Endometrium (tissue), 2 donors: ENCODE measurements around the gene PWWP2B.
"Not testable (repeated sequence)": the region's sequence is repeated elsewhere in the genome, so short reads cannot be mapped to it uniquely, and the experiment has no call there.

Experiments used
- FAIRE-seq: peaks from 2 replicates; lab custom pipeline; 2012; peaks lifted over from hg19 to GRCh38; lab: Jason Lieb, UNC
- donor health status: control.
- donor health status: control.

The PWWP2B gene

GRCh38 chr10:132382231-132382922 lies 14.6 kb upstream of the PWWP2B start:
- no peak for FAIRE-seq

- FAIRE-seq, result no peak
These were observed 13.9 kb upstream of the PWWP2B start for GRCh38 chr10:132383101-132383500.

DNA sequence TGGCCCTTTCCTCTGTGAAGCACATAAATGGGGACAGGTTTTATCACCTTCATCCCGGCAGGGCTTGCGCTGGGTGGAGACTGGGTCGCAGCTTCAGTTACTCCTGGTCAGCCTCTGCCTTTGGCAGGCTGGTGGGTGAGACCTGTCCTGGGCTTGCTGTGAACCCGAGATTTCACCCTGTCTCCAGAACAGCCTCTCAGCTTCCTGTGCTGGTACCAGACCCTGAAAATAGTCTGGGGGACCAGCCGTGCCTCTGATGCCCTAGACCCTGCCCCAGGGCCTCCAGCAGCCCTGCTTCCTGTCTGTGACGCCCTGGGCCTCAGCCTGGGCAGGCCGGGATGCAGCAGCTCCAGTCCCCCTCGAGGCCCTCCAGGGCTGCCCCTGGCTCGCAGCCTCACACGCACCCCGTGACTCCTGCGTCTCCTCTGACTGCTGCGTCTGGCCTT lies 13.2 kb upstream of the PWWP2B start:
- FAIRE-seq, result no peak

GRCh38 chr10:132384618-132385388 lies 12.2 kb upstream of the PWWP2B start:
- FAIRE-seq, result no peak

- FAIRE-seq, result no peak
These were observed 11.7 kb upstream of the PWWP2B start for GRCh38 chr10:132385389-132385667.

DNA sequence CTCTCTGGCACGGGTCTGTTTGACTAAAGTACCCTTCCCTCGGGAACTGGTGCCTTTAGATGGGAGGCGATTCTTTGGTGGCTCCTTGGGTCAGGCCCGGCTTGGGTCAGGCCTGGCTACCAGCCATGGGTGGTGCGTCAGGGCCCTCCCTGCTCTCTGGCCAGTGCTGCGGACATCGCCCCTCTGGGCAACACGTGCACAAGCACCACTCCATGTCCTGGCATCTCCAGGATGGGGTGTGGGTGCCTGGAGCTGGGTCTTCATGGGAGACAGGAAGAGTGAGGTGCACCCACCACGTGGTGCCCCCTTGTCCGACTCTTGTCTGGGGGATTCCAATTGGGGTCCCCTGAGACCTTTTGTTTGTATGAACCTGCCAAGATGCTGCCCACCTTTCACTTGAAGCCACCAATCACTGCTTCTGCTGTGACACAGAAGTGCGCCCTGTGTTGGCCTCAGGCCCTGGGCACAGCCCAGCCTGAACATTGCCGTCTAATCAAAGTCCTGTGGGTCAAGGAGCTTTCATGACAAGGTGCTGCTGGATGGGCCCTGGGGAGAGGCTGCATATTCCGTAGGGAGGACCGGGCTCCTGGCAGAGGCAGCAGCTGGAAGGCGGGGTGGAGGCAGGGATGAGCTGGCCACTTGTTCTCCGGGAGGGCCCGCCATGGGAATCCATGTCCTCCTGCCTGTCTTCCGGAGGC lies 11.1 kb upstream of the PWWP2B start:
- FAIRE-seq, result no peak

DNA sequence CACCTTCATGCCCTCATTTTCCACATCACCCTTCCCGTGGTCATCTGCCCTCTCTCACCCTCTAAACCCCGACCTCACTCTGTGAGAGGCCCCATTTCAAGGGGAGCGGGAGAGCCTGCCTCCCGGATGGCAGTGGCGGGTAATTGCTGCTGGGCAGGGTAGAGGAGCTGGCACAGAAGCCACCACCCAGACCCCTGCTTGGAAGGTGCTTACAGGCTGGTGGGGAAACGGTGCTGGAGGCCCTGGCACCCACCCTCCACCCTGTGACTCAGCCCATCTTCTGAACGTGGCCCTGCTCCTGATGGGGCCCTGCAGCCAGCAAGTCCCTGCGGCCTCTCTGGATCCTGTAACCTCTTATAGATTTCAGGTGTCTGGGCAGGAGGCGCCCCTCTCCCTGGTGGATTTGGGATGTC lies 10.6 kb upstream of the PWWP2B start:
- no peak for FAIRE-seq

GRCh38 chr10:132386896-132387295 lies 10.1 kb upstream of the PWWP2B start:
- not testable (repeated sequence) for FAIRE-seq

DNA sequence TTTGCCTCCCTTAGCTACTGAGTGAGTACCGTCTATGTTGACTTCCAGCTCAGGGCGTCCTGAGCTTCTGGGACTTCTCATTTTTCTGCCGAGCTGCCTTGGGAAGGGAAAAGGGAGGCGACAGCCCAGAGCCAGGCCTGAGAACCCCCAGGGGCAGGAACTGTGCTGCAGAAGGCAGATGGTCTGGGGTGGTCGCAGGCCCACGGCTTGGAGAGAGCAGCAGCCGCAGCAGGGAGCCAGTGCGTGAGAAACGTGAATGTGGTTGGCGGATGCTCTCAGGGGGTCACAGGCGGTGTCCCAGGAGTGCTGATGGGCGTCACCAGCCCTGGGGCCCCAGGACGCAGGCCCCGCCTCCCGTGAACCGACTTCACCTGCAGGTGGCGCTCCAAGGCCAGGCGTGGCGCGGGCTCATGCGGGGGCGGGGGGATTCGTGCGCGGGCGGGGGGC lies 9.2 kb upstream of the PWWP2B start:
- no peak for FAIRE-seq

DNA sequence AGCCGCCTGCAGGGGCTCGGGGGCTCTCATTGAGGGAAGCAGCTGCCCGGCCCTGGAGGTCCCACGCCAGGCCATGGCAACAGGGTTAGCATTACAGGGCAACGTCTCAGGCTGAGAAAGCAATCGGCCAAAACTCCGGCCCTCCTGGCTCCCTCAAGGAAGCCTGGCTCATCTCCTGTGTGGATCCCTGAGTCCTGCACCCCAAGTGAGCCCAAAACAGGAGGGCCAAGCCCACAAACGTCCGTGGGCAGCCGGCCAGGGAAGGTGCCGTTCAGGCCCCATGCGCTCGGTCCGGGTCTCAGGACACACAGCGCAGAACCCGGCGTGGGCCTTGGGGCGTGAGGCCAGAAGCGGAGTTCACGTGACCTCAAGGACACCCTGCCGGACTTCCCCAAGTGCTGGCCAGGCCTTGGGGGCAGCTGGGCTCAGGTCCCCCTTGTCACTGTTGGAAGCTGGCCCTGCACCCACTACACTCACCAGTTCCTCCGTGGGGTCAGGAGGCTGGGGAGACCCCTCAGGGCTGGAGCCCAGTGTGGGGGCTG lies 8.0 kb upstream of the PWWP2B start:
- no peak for FAIRE-seq

GRCh38 chr10:132389433-132390169 lies 7.4 kb upstream of the PWWP2B start:
- FAIRE-seq, result no peak

DNA sequence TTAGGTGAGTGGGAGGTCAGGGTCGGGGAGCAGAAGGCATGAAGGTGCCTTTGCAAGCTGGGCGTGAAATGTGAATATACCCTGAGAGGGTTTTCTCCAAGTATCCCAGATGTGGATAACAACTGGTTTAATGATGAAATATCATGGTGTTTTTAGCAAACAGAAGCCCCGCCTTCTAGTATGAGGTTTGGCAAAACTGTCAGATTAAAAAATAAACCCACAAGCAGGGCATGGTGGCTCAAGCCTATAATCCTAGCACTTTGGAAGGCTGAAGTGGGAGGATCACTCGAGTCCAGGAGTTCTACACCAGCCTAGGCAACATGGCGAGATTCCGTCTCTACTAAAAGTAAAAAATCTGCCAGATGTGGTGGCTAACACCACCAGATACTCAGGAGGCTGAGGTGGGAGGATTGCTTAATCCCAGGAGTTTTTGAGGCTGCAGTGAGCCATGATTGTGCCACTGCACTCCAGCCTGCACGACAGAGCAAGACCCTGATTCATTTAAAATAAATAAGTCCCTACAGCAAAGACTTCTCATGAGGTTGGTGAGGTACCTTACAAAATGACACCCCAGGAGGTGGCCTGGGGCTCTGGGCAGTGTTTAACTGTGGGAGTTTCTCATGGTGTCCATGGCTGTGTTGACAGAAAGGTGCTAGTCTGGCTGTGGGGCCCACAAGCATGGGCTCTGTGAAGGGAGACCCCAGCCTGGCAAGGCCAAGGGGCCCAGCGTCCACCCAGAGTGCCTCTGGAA lies 6.7 kb upstream of the PWWP2B start:
- FAIRE-seq, result no peak

DNA sequence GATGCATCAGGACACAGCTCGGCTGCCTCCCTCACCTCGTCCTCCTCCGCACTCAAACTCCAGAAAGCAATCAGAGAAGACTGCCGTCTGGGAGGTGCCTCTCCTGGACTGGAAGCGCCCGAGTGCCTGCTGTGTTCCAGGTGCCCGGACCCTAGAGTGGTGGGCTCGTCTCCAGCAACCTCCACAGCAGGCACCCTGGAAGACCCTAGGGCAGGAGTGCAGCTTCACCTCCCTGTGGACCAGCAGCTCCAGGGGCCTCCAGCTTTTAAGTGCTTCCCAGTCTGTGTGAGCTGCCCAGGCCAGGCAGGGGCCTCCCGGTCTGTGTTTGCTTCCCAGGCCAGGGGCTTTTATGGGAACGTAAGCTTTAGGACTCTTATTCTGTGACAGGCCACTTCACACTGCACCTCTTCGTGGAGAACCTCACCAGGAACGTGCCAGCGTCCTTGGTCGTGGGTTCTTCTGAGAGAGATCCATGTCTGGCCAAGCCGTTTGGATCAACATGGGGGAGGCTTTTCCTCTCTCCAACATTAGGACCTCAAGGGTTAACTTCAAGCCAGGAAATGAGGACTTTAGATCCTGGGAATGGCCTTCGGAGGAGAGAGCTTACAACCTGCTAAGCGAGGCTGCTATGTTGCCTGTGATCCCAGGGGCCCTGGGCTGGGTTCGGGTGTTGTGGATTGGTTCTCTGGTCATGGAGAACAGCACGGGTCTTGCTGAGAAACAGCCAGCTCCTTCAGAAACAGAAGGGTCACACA lies 5.9 kb upstream of the PWWP2B start:
- FAIRE-seq, result no peak

- FAIRE-seq, result no peak
These were observed 5.4 kb upstream of the PWWP2B start for GRCh38 chr10:132391676-132392020.

GRCh38 chr10:132392184-132392800 lies 4.7 kb upstream of the PWWP2B start:
- FAIRE-seq, result no peak

- FAIRE-seq, result no peak
These were observed 3.9 kb upstream of the PWWP2B start for GRCh38 chr10:132392811-132393694.

GRCh38 chr10:132393695-132394181 lies 3.3 kb upstream of the PWWP2B start:
- no peak for FAIRE-seq

- FAIRE-seq, result no peak
These were observed 2.7 kb upstream of the PWWP2B start for GRCh38 chr10:132394201-132394811.
